IMR-90 (cell line): ENCODE results near the gene TMEM107.

Experiments used
- CEBPB ChIP-seq: IDR thresholded peaks from 2 replicates; pipeline ENCODE4 v1.6.1; 2012; ENCODE audit warnings: low read depth, low read length, improper control_type of control experiment
- FOS ChIP-seq: fragments of 150-350 bp; IDR thresholded peaks from 2 replicates; pipeline ENCODE4 v1.6.1; 2016; ENCODE audit warnings: low read depth, low read length
- MAFK ChIP-seq: IDR thresholded peaks from 2 replicates; pipeline ENCODE4 v1.6.1; 2012; ENCODE audit warnings: low read depth, low read length, improper control_type of control experiment
- MAZ ChIP-seq: IDR thresholded peaks from 2 replicates; pipeline ENCODE4 v1.6.1; 2012; ENCODE audit warnings: low read depth, mild to moderate bottlenecking, low read length, improper control_type of control experiment, moderate library complexity, borderline replicate concordance
- MXI1 ChIP-seq: IDR thresholded peaks from 2 replicates; pipeline ENCODE4 v1.6.1; 2012; ENCODE audit warnings: low read depth, mild to moderate bottlenecking, low read length, moderate library complexity, borderline replicate concordance
- POLR2A ChIP-seq: IDR thresholded peaks from 2 replicates; pipeline ENCODE4 v1.6.1; 2012; ENCODE audit warnings: mild to moderate bottlenecking, low read depth, low read length
- RCOR1 ChIP-seq: IDR thresholded peaks from 2 replicates; pipeline ENCODE4 v1.6.1; 2012; ENCODE audit warnings: mild to moderate bottlenecking, low read length, improper control_type of control experiment; ENCODE audit not compliant: insufficient replicate concordance
- RFX5 ChIP-seq: IDR thresholded peaks from 2 replicates; pipeline ENCODE4 v1.8.0; 2012; ENCODE audit warnings: low read depth, mild to moderate bottlenecking, low read length, moderate library complexity
- USF2 ChIP-seq: fragments of 150-350 bp; IDR thresholded peaks from 2 replicates; pipeline ENCODE4 v1.6.1; 2017; ENCODE audit warnings: mild to moderate bottlenecking, antibody characterized with exemption, low read length, low read depth
- TF ChIP-seq, protein P1 (sequence below): conservative IDR thresholded peaks from 2 replicates; pipeline ENCODE4 v1.5.1; 2012; ENCODE audit warnings: mild to moderate bottlenecking, low read depth, low read length, improper control_type of control experiment

- TF ChIP-seq CEBPB (no peak), MAZ (no peak; the same call in 1 of the 2 replicates), POLR2A (no peak; the same call in 1 of the 2 replicates), RCOR1 (no peak), FOS (no peak), RFX5 (no peak), MAFK (no peak), MXI1 (no peak; the same call in 1 of the 2 replicates), USF2 (peak; percentile 49)
- TF ChIP-seq, protein P1, sequence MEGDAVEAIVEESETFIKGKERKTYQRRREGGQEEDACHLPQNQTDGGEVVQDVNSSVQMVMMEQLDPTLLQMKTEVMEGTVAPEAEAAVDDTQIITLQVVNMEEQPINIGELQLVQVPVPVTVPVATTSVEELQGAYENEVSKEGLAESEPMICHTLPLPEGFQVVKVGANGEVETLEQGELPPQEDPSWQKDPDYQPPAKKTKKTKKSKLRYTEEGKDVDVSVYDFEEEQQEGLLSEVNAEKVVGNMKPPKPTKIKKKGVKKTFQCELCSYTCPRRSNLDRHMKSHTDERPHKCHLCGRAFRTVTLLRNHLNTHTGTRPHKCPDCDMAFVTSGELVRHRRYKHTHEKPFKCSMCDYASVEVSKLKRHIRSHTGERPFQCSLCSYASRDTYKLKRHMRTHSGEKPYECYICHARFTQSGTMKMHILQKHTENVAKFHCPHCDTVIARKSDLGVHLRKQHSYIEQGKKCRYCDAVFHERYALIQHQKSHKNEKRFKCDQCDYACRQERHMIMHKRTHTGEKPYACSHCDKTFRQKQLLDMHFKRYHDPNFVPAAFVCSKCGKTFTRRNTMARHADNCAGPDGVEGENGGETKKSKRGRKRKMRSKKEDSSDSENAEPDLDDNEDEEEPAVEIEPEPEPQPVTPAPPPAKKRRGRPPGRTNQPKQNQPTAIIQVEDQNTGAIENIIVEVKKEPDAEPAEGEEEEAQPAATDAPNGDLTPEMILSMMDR = peak; percentile 34; the same call in 1 of the 2 replicates
Observed at GRCh38 chr17:8223356-8224126, 47.4 kb upstream of the TMEM107 start.
